Thoracic aorta (tissue), 2 donors: Measurements from ENCODE around the gene POMZP3. TPM values are rescaled to one million over a fixed set of nuclear protein-coding genes. Genes with fewer than 3 reads are reported as not detected.
"Not testable (repeated sequence)": the region's sequence is repeated elsewhere in the genome, so short reads cannot be mapped to it uniquely, and the experiment has no call there.

Source experiments
- ATAC-seq: fragments of 150-250 bp; one replicate; pipeline ENCODE4 v1.8.0; 2017; ENCODE audit warnings: low read depth; ENCODE audit not compliant: insufficient number of reproducible peaks, low FRiP score
- DNase-seq: peaks from one replicate; pipeline ENCODE4 v3.0.0-alpha.2; 2020; ENCODE audit warnings: low spot score
- H3K27ac ChIP-seq, 2 donors: fragments of 200-600 bp; sonication (generic); 1 replicate in 1 of 2; 2 replicates in 1 of 2; pipeline ENCODE4 v1.5.1; 2016; ENCODE audit warnings: mild to moderate bottlenecking in 2 of 2, moderate library complexity in 2 of 2
- H3K27me3 ChIP-seq: fragments of 200-600 bp; sonication (generic); replicated peaks from 2 replicates; pipeline ENCODE4 v1.6.0; 2016; ENCODE audit warnings: mild to moderate bottlenecking; ENCODE audit not compliant: insufficient read depth
- H3K36me3 ChIP-seq: fragments of 200-600 bp; sonication (generic); one replicate; pipeline ENCODE4 v1.5.1; 2016
- H3K4me1 ChIP-seq, 2 donors: fragments of 200-600 bp; sonication (generic); 1 replicate in 1 of 2; 2 replicates in 1 of 2; pipeline versions ENCODE4 v1.5.1 to v1.6.0; 2016; ENCODE audit warnings: low read depth in 2 of 2, mild to moderate bottlenecking in 1 of 2; ENCODE audit not compliant: control insufficient read depth in 1 of 2
- H3K4me3 ChIP-seq: fragments of 200-600 bp; sonication (generic); 2 replicates; pipeline ENCODE4 v1.5.1; 2016; ENCODE audit warnings: mild to moderate bottlenecking
- H3K9me3 ChIP-seq: fragments of 200-600 bp; sonication (generic); 2 replicates; pipeline ENCODE4 v1.5.1; 2016
- total RNA-seq, 2 donors: library from RNA; depleted of rRNA; stranded (reverse); fragments of >200 nt; gene quantifications; one replicate each; pipeline versions ENCODE4 v1.1.0 to v1.2.3, GENCODE V29; 2016

The POMZP3 gene
- total RNA-seq, 2 donors from 2014 or later: 6.8 to 7.3 TPM

DNA sequence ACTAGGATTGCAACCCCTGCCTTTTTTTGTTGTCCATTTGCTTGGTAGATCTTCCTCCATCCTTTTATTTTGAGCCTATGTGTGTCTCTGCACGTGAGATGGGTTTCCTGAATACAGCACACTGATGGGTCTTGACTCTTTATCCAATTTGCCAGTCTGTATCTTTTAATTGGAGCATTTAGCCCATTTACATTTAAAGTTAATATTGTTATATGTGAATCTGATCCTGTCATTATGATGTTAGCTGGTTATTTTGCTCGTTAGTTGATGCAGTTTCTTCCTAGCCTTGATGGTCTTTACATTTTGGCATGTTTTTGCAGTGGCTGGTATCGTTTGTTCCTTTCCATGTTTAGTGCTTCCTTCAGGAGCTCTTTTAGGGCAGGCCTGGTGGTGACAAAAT is 62.1 kb downstream of the POMZP3 start:
- H3K9me3 ChIP-seq, DNase-seq, H3K4me3 ChIP-seq, H3K27me3 ChIP-seq, H3K4me1 ChIP-seq, ATAC-seq, H3K36me3 ChIP-seq, H3K27ac ChIP-seq: not testable (repeated sequence)

DNA sequence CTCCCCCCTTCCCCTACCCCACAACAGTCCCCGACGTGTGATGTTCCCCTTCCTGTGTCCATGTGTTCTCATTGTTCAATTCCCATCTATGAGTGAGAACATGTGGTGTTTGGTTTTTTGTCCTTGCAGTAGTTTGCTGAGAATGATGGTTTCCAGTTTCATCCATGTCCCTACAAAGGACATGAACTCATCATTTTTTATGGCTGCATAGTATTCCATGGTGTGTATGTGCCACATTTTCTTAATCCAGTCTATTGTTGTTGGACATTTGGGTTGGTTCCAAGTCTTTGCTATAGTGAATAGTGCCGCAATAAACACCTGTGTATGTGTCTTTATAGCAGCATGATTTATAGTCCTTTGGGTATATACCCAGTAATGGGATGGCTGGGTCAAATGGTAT is 65.7 kb downstream of the POMZP3 start:
- not testable (repeated sequence) for ATAC-seq, H3K27me3 ChIP-seq, DNase-seq, H3K4me1 ChIP-seq, H3K36me3 ChIP-seq, H3K9me3 ChIP-seq, H3K4me3 ChIP-seq, H3K27ac ChIP-seq

DNA sequence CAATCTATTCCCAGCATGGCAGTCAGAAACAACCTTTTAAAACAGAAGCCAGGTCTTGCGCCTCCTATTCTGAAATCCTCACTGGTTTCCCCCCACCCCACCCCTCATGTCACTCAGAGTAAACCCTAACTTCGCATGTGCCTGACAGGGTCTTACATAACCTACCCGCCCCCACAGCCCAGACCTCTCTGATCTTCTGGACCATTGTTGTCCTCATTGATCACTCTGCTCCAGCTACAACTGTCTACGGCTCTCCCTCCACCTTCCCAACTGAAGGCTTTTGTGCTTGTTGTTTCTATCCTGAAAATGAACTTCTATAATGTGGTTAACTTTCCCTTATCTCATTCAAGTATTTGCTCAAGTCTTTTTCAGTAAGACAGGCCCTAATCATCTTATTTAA is 66.9 kb downstream of the POMZP3 start:
- not testable (repeated sequence) for H3K4me3 ChIP-seq, H3K27ac ChIP-seq, ATAC-seq, H3K27me3 ChIP-seq, H3K36me3 ChIP-seq, DNase-seq, H3K4me1 ChIP-seq, H3K9me3 ChIP-seq

Other genes starting within 250 kb of the POMZP3 start
- gene SSC4D, start 217.6 kb downstream of the POMZP3 start, total RNA-seq: 1 to 10 TPM; 1.5 to 3.2 TPM
- gene ZP3, start 202.3 kb downstream of the POMZP3 start, total RNA-seq: 1 to 10 TPM; 1.6 TPM
- gene DTX2, start 165.6 kb downstream of the POMZP3 start, total RNA-seq: 10 to 100 TPM; 19.1 to 21.3 TPM
- gene UPK3B, start 116.7 kb downstream of the POMZP3 start, total RNA-seq: 1 to 10 TPM; 3.9 to 5.1 TPM
- gene SPDYE16, start 84.0 kb downstream of the POMZP3 start, total RNA-seq: 1 to 10 TPM in 1 of 2 donors, under 1 TPM in 1; 0.28 to 1.4 TPM